Retina (tissue), 1 donor: ENCODE results near the gene SP3.
"Not testable (repeated sequence)": the region's sequence is repeated elsewhere in the genome, so short reads cannot be mapped to it uniquely, and the experiment has no call there.

Experiments
- DNase-seq: peaks from one replicate; pipeline ENCODE4 v3.0.0-alpha.2; 2016

SP3 gene

DNA sequence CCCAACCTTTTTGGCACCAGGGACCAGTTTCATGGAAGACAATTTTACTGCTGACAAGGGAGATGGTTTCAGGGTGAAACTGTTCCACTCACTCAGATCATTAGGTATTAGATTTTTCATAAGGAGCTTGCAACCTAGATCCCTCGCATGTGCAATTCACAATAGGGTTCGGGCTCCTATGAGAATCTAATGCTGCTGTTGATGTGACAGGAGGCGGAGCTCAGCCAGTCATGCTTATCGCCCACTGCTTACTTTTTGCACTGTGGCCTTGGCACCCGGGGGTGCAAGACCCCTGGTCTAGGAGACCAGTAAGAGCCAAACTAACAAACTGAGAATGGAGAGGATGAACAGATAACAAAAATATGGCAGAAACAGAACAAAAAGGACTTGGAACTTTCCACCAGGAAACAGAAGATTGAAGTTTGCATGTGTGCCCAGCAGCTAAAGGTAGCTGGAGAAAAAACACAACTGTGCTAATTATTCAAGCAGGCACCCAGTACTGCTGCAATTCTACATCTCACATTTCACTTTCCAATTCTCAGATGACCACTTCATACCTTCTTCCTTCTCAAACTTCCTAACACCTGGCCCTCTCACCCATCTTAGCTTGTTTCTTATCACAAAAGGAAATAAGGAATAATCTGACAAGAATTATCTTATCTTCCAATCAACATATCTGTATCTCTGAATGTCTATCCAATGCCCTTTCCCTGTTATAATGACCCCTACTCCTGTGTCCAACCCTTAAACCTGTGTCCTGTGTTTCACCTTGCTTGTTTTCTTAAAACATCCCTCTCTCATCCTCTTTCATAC lies 24.8 kb downstream of the SP3 start:
- DNase-seq: no peak

DNA sequence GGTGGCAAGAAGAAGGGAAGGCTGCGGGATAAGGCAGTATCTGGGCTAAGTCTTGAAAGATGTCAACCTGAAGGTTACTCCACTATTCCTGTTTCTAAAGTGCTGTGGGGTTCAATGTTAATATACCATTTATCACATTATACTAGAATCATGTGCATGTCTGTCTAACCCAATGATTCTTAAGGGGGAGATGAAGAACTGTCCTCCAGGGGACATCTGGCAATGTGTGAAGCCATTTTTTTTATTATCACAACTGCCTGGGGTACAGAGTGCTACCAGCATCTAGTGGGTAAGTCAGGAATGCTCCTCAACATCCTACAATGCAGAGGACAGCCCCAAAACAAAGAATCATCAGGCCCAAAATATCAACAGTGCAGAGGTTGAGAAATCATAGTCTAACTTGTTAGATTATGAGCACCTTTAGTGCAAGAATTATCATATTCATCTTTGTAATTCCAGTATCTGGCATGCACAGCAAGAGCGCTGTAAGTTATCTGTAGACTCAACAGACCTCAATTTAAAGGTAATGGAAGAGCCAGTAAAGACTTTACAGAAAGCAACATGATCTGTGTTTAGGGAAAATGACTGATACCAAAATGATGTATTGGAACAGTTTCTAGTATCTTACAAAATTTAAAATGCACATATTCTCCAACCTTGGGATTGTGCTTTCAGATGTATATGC lies 26.3 kb downstream of the SP3 start:
- DNase-seq: no peak

- no peak for DNase-seq
These were observed 29.9 kb downstream of the SP3 start for GRCh38 chr2:173935305-173935704.

GRCh38 chr2:173934895-173935294 lies 30.3 kb downstream of the SP3 start:
- no peak for DNase-seq

DNA sequence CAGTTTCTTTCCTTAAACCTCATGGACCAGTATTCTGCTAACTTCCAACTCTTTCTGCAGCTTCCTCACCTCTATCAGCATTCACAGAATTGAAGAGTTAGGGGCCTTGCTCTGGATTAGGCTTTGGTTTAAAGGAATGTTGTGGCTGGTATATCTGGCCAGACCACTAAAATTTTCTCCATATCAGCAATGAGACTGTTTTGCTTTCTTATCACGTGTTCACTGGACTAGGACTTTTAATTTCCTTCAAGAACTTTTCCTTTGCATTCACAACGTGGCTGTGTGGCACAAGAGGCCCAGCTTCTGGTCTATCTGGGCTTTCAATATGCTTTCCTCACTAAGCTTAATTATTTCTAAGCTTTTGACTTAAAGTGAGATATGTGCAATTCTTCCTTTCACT lies 33.4 kb downstream of the SP3 start:
- no peak for DNase-seq

DNA sequence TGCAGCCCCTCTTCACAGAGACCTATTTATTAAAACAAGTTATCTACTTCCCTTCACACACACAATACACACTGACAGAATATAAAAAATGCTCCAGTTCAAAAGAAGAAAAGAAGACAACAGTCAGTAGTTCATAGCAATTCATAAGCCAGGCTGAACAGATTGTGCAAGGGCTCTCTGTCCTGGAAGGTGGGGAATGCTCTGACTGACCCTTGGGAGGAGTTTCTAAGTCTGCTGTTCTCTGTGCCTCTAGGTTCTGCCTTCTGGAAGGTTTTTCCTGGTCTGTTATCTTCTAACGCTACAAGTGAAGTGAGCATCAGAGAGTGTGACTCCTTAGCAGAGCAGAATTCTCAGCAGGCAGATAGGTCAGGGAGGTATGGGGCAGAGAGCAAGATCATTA lies 35.7 kb downstream of the SP3 start:
- no peak for DNase-seq

GRCh38 chr2:173926875-173927274 lies 38.3 kb downstream of the SP3 start:
- DNase-seq: no peak

DNA sequence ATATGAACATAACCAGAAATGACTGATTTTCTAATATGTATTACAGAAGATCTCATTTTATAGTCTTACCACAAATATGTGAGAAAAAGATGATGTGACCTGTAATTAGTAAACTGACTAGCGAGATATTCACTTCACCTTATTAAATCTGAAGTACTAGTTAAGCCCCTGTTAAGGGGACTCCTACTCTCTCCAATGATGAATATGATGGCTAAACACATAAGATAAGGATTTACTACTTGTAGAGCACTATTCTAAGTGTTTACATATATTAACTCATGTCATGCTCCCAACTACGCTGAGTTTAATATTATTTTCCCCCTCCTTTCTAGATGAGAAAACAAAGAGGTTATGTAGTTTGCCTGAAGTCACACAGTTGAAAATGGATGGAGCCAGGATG lies 40.9 kb downstream of the SP3 start:
- DNase-seq: no peak

DNA sequence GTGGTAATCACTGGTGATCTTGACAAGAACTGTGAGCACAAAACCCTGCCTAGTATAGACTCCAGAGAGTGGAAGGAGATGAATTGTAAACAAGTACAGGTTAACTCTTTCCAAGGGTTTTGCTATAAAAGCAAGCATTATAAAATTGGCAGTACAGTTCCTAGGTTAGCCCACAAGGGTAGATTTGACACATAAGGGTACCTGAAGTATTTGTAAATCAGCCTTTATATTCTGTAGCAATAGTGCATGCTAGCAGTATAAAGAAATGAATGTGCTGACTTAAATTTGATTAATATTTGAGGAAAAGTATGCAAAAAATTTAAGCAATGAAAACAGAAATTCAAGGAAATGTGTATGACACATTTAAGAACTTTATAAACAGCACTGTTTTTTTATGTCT lies 42.4 kb downstream of the SP3 start:
- DNase-seq: no peak

GRCh38 chr2:173922068-173922467 lies 43.1 kb downstream of the SP3 start:
- DNase-seq: no peak

DNA sequence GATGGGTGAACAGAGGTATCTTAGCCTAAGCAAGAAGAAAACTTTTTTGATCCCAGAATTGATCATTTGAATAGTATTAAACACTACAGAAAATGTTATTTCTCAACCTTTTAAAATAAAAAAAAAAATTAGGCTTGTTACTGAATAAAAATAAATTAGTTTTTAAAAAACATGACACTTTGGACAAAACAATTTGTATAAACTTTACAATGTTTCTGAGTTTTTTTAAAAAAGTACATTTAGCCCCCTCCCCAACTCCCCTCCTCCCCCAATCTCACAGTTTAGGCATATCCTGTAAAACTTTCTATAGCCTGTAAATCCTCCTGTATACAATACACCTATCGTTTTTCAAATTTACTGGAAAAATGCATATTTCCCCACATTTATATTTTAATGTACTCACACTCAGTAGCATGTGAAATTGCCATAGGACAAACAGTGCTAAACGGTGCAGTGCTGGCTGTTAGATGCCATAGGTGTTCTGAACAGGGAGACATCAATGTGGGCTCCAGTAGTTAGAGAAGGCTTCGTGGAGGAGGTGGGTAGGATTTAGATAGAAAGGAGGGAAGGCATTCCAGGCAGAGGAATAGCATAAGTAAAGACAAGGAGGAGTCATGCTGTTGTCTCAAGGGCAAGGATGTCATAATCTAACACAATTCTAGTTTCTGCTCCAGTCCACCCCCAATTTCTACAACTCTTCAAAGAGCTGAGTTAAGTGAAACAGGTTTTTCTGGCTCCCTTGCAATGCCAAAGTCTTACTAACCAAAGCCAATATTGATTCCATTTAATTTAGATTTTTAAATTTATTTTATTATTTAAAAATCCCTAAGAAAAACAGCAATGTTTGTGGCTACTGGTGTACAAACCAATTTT lies 50.9 kb downstream of the SP3 start:
- DNase-seq: no peak

DNA sequence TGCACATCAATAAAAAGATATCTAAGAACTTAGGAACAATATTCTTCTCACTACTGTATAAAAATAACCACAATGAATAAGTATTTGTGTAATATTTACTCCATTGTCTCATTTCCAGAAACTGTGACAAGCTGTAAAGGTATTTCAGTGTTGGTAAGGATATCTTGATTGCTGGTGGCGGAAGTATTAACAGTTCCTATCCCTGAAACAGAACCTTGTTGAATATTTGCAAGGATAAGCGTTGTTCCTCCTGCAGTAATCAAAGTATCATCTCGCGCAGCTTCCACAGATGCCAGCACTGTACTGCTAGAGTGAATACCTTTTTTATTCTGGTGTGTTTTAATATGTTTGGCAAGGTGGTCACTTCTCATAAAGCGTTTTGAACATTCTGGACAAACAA lies 55.3 kb downstream of the SP3 start:
- DNase-seq: no peak

- DNase-seq: no peak
These were observed 58.5 kb downstream of the SP3 start for GRCh38 chr2:173906626-173907025.

DNA sequence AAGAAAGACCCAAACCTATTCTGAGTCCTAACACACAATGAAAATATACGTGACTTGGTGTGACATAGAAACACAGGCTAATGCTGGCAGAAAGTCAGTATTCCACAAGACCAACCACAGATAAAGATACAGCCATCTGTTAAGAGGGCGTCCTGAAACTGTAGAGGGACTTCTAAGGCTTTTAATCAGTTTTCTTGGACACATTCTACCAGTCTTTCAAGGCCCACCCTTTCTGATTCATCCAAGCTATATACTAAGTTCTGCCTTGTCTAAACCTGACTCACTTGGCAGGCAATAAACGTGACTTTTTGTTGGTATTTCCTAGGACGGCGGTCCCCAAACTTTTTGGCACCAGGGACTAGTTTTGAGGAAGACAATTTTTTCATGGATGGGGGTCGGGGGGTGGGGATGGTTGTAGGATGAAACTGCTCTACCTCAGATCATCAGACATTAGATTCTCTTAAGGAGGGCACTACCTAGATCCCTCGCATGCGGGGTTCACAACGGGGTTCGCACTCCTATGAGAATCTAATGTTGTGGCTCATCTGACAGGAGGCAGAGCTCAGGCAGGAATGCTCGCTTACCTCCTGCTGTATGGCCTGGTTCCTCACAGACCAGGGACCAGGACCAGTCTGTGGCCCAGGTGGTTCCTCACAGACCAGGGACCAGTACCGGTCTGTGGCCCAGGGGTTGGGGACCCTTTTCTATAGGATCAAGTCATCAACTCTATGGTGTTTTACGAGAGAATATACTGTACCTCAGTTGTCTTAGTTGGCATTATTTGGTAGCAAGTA lies 61.4 kb downstream of the SP3 start:
- DNase-seq: no peak

DNA sequence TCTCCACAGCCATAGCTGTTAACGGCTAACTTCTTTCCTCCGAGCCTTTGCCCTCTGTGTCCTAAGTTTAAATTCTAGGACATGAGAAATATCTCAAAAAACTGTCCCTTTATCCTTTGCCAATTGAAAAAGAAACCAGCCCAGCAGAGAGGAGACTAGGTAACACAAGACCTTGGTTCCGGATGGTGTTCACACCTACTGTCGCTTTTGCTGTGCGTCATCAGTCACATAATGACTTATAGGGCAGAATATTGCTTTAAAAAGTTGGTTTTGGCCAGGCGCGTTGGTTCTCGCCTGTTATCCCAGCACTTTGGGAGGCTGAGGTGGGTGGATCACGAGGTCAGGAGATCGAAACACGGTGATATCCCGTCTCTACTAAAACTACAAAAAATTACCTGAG lies 66.2 kb downstream of the SP3 start:
- no peak for DNase-seq

- no peak for DNase-seq
These were observed 67.0 kb downstream of the SP3 start for GRCh38 chr2:173898178-173898668.

DNA sequence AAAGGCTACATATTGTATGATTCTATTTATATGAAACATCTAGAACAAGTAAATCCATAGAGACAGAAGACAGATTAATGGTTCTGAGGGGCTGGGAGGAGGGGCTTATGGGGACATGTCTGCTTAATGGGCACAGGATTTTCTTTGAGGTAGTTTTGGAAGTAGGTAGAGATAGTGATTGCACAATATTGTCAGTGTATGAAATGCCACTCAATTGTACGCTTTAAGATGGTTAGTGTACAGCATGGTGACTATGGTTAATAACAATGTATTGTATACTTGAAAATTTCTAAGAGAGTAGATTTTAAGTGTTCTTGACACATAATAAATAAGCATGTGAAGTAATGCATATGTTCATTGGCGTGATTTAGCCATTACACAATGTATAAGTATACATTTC lies 68.4 kb downstream of the SP3 start:
- no peak for DNase-seq

GRCh38 chr2:173892341-173892740 lies 72.8 kb downstream of the SP3 start:
- DNase-seq: no peak

GRCh38 chr2:173891315-173892037 lies 73.7 kb downstream of the SP3 start:
- no peak for DNase-seq

DNA sequence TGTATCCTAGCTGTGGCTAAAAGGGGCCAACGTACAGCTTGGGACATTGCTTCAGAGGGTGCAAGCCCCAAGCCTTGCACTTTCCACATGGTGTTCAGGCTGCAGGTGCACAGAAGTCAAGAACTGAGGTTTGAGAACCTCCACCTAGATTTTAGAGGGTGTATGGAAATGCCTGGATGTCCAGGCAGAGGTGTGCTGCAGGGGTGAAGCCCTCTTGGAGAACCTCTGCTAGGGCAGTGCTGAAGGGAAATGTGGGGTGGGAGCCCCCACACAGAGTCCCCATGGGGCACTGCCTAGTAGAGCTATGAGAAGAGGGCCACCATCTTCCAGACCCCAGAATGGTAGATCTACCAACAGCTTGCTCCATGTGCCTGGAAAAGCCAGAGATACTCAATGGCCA lies 75.7 kb downstream of the SP3 start:
- not testable (repeated sequence) for DNase-seq

GRCh38 chr2:173886613-173887012 lies 78.6 kb downstream of the SP3 start:
- DNase-seq: no peak
